ENCODE results near the gene LZTS2. TPM values are rescaled to one million over a fixed set of nuclear protein-coding genes. Genes with fewer than 3 reads are reported as not detected.
A peak's percentile ranks its signal among the peaks of the same experiment; 100 is the strongest.

Gene LZTS2
- polyA plus RNA-seq, 1 of the 3 experiments (the other 2 are of a cell fraction), result 50.6 TPM

DNA sequence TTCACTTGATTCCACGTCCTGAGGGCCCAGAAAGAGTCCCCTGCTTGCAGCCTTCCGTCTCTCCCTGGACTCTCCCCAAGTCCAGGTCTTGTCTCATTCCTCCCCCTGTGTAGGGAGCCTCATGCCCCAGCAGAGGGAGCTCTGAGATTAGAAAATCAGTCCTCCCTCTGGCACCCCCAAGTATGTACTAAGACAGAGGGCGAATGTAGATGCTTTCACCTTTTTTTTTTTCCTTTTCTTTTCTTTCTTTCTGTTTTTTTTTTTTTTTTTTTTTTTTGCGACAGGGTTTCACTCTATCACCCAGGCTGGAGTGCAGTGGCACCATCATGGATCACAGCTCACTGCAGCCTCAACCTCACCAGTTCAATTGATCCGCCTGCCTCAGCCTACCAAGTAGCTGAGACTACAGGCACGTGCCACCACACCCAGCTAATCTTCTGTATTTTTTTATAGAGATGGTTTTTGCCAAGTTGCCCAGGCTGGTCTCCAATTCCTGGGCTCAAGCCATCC lies 41.7 kb downstream of the LZTS2 start (continued):
- TF ChIP-seq, protein P1, sequence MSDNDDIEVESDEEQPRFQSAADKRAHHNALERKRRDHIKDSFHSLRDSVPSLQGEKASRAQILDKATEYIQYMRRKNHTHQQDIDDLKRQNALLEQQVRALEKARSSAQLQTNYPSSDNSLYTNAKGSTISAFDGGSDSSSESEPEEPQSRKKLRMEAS (IDR thresholded peaks at IDR 0.05; ENCODE audit: low read depth), result no peak
- TF ChIP-seq FOXM1 (IDR thresholded peaks at IDR 0.05; ENCODE audit: low read depth) (no peak), SIN3A (IDR thresholded peaks at IDR 0.05; ENCODE audit: borderline replicate concordance, low read depth, low read length) (0 out of 2 replicates have a peak, but pooled peaks have one; percentile 57)

DNA sequence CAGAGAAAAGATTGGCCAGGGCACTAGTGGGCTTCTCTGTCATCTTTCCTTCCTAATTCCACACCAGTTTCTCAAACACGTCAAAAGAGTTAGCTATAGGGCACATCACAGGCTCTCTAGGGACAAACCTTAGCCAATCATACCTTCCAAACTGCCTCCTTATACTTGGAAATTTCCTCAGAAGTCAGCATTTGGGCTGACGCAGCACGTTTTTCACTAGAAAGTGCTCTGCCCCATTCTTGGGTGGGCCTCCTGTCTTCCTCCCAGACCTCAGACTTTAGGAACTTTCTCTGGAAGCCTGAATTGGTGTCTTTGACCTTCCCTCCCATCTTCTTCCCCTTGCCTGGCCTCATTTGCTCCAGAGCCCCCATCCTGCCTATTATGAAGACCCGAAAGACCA lies 42.5 kb downstream of the LZTS2 start:
- Histone ChIP-seq H3K9me2 (no peaks in the 10 kb centered on the region), H2AFZ (ENCODE audit: low read depth) (no peak overlapping the region), H3K27me3 (ENCODE audit: insufficient read depth) (no peaks in the 10 kb centered on the region), H4K20me1 (ENCODE audit: insufficient read depth) (no peaks in the 10 kb centered on the region), H3K36me3 (replicated peaks in 1 of 2; ENCODE audit: control insufficient read depth in 1 of 2, insufficient read depth in 2 of 2, low read length in 1 of 2) (peaks cover 17 to 27% of the 10 kb centered on the region in 2 experiments), H3K9me3 (no peaks in the 10 kb centered on the region), H3F3A (replicated peaks; ENCODE audit: insufficient read depth) (peaks cover 45% of the 10 kb centered on the region), H3K9ac (peak overlapping the region; percentile 87), H3K4me1 (ENCODE audit: control insufficient read depth in 1 of 2, insufficient read depth in 2 of 2, low read depth in 1 of 2, low read length in 1 of 2) (peaks cover 10 to 18% of the 10 kb centered on the region in 2 experiments), H3K27ac (ENCODE audit: low read depth in 2 of 2, low read length in 1 of 2) (peak overlapping the region; percentile 91 to 97), H3K4me3 (ENCODE audit: low read depth in 2 of 2, low read length in 1 of 2) (peak overlapping the region; percentile 53 to 68), H3K79me2 (ENCODE audit: insufficient read depth) (peaks cover 7% of the 10 kb centered on the region), H3K4me2 (peak overlapping the region; percentile 92)
- 71% methylated on average over 3 of the region's 4 CpGs for WGBS (ENCODE audit: low lambda C conversion rate)
- ChIA-PET CTCF (interaction anchor here (0.8 to 9.5 kb wide), 20 partner anchors 7 to 100 kb away, joined by 3 to 98 read pairs (median 7); partner anchors contain the start of genes KAZALD1, PDZD7 and SFXN3), POLR2A (interaction anchor here (0.8 to 2.1 kb wide), 9 partner anchors 9 to 100 kb away, joined by 3 to 16 read pairs (median 6); partner anchors contain the start of genes PDZD7 and SFXN3)
- DNase-seq, result no peak
- no peak for TF ChIP-seq RFX5 (IDR thresholded peaks at IDR 0.05; ENCODE audit: low read length)
- TF ChIP-seq, protein P2, sequence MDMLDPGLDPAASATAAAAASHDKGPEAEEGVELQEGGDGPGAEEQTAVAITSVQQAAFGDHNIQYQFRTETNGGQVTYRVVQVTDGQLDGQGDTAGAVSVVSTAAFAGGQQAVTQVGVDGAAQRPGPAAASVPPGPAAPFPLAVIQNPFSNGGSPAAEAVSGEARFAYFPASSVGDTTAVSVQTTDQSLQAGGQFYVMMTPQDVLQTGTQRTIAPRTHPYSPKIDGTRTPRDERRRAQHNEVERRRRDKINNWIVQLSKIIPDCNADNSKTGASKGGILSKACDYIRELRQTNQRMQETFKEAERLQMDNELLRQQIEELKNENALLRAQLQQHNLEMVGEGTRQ (IDR thresholded peaks at IDR 0.05; ENCODE audit: borderline replicate concordance, low read depth, low read length), result no peak
- no peak for TF ChIP-seq TCF12 (IDR thresholded peaks at IDR 0.05)
- no peak for TF ChIP-seq POLR2AphosphoS5 (IDR thresholded peaks at IDR 0.05; ENCODE audit: low read depth, low read length)
- TF ChIP-seq, protein P3, sequence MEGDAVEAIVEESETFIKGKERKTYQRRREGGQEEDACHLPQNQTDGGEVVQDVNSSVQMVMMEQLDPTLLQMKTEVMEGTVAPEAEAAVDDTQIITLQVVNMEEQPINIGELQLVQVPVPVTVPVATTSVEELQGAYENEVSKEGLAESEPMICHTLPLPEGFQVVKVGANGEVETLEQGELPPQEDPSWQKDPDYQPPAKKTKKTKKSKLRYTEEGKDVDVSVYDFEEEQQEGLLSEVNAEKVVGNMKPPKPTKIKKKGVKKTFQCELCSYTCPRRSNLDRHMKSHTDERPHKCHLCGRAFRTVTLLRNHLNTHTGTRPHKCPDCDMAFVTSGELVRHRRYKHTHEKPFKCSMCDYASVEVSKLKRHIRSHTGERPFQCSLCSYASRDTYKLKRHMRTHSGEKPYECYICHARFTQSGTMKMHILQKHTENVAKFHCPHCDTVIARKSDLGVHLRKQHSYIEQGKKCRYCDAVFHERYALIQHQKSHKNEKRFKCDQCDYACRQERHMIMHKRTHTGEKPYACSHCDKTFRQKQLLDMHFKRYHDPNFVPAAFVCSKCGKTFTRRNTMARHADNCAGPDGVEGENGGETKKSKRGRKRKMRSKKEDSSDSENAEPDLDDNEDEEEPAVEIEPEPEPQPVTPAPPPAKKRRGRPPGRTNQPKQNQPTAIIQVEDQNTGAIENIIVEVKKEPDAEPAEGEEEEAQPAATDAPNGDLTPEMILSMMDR (IDR thresholded peaks at IDR 0.05), result no peak
- TF ChIP-seq TEAD4 (IDR thresholded peaks at IDR 0.05; ENCODE audit: borderline replicate concordance, insufficient read depth), result no peak
- TF ChIP-seq RCOR1 (IDR thresholded peaks at IDR 0.05; ENCODE audit: low read length), result no peak
- TF ChIP-seq, protein P4, sequence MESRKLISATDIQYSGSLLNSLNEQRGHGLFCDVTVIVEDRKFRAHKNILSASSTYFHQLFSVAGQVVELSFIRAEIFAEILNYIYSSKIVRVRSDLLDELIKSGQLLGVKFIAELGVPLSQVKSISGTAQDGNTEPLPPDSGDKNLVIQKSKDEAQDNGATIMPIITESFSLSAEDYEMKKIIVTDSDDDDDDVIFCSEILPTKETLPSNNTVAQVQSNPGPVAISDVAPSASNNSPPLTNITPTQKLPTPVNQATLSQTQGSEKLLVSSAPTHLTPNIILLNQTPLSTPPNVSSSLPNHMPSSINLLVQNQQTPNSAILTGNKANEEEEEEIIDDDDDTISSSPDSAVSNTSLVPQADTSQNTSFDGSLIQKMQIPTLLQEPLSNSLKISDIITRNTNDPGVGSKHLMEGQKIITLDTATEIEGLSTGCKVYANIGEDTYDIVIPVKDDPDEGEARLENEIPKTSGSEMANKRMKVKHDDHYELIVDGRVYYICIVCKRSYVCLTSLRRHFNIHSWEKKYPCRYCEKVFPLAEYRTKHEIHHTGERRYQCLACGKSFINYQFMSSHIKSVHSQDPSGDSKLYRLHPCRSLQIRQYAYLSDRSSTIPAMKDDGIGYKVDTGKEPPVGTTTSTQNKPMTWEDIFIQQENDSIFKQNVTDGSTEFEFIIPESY (IDR thresholded peaks at IDR 0.05; ENCODE audit: borderline replicate concordance, low read depth), result no peak
- no peak for TF ChIP-seq GATA2 (CRISPR knock-in tag; IDR thresholded peaks at IDR 0.05)
- TF ChIP-seq SMC3 (IDR thresholded peaks at IDR 0.05; ENCODE audit: low read depth, low read length), result no peak
- TF ChIP-seq EZH2phosphoT487 (IDR thresholded peaks at IDR 0.05; ENCODE audit: borderline replicate concordance, low read depth), result no peak
- TF ChIP-seq, protein P5, sequence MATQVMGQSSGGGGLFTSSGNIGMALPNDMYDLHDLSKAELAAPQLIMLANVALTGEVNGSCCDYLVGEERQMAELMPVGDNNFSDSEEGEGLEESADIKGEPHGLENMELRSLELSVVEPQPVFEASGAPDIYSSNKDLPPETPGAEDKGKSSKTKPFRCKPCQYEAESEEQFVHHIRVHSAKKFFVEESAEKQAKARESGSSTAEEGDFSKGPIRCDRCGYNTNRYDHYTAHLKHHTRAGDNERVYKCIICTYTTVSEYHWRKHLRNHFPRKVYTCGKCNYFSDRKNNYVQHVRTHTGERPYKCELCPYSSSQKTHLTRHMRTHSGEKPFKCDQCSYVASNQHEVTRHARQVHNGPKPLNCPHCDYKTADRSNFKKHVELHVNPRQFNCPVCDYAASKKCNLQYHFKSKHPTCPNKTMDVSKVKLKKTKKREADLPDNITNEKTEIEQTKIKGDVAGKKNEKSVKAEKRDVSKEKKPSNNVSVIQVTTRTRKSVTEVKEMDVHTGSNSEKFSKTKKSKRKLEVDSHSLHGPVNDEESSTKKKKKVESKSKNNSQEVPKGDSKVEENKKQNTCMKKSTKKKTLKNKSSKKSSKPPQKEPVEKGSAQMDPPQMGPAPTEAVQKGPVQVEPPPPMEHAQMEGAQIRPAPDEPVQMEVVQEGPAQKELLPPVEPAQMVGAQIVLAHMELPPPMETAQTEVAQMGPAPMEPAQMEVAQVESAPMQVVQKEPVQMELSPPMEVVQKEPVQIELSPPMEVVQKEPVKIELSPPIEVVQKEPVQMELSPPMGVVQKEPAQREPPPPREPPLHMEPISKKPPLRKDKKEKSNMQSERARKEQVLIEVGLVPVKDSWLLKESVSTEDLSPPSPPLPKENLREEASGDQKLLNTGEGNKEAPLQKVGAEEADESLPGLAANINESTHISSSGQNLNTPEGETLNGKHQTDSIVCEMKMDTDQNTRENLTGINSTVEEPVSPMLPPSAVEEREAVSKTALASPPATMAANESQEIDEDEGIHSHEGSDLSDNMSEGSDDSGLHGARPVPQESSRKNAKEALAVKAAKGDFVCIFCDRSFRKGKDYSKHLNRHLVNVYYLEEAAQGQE (IDR thresholded peaks at IDR 0.05; ENCODE audit: low read depth, low read length), result no peak
- TF ChIP-seq, protein P1 (IDR thresholded peaks at IDR 0.05; ENCODE audit: low read depth), result no peak
- TF ChIP-seq, protein P6, sequence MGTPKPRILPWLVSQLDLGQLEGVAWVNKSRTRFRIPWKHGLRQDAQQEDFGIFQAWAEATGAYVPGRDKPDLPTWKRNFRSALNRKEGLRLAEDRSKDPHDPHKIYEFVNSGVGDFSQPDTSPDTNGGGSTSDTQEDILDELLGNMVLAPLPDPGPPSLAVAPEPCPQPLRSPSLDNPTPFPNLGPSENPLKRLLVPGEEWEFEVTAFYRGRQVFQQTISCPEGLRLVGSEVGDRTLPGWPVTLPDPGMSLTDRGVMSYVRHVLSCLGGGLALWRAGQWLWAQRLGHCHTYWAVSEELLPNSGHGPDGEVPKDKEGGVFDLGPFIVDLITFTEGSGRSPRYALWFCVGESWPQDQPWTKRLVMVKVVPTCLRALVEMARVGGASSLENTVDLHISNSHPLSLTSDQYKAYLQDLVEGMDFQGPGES (IDR thresholded peaks at IDR 0.05; ENCODE audit: low read depth, low read length), result no peak
- no peak for TF ChIP-seq FOXJ3 (CRISPR knock-in tag; IDR thresholded peaks at IDR 0.05)
- TF ChIP-seq MXI1 (IDR thresholded peaks at IDR 0.05; ENCODE audit: low read depth, low read length), result no peak
- TF ChIP-seq MEF2A (IDR thresholded peaks at IDR 0.05; ENCODE audit: borderline replicate concordance, low read depth), result no peak

All from SK-N-SH (cell line).